HG02885 (cell line): ENCODE measurements around the gene PLPP3.

Experiments
- ATAC-seq: cut with Tn5 transposase; IDR thresholded peaks from one replicate; pipeline ENCODE4 v1.9.1; 2021; ENCODE audit warnings: mild to moderate bottlenecking; ENCODE audit not compliant: unreplicated experiment, poor library complexity

Gene PLPP3

GRCh38 chr1:56446531-56447098, 132.7 kb downstream of the PLPP3 start:
- no peak for ATAC-seq

DNA sequence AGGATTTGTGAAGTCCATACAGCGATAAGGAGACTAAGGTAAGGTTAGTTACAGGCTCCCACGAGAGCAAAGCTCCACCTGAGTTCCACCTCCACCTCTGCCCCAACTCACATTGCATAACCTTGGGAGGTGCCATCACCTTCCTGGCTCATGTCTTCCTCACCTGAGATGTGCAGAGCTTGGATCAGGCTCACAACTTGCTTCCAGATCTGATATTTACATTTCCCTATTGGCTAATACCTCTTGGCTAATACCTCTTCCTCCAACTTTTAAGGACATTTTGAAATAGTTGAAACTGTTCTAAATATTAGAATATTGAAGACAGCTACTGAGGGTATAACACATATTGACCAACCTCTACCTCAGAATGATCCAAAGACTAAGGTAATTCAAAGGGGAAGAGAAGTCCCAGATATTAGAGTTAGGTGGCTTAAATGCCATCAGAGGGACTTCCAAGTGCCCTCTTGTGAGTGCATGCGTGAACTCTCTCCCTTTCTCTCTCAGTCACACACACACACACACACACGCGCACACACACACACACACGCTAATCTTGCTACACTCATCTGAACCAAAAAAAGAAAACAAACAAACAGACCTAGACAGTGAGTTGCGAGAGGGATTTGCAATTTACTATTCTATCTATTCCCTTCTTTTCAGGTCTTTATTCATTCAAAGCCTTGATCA, 134.3 kb downstream of the PLPP3 start:
- ATAC-seq: no peak
